NCI-H748 (cell line): Measurements from ENCODE around the gene LENG9.
"Not testable (repeated sequence)": the region's sequence is repeated elsewhere in the genome, so short reads cannot be mapped to it uniquely, and the experiment has no call there.

Experiments
- DNase-seq: peaks from one replicate; lab custom pipeline; 2025; ENCODE audit not compliant: unreplicated experiment; lab: John Stamatoyannopoulos, UW

LENG9 gene

DNA sequence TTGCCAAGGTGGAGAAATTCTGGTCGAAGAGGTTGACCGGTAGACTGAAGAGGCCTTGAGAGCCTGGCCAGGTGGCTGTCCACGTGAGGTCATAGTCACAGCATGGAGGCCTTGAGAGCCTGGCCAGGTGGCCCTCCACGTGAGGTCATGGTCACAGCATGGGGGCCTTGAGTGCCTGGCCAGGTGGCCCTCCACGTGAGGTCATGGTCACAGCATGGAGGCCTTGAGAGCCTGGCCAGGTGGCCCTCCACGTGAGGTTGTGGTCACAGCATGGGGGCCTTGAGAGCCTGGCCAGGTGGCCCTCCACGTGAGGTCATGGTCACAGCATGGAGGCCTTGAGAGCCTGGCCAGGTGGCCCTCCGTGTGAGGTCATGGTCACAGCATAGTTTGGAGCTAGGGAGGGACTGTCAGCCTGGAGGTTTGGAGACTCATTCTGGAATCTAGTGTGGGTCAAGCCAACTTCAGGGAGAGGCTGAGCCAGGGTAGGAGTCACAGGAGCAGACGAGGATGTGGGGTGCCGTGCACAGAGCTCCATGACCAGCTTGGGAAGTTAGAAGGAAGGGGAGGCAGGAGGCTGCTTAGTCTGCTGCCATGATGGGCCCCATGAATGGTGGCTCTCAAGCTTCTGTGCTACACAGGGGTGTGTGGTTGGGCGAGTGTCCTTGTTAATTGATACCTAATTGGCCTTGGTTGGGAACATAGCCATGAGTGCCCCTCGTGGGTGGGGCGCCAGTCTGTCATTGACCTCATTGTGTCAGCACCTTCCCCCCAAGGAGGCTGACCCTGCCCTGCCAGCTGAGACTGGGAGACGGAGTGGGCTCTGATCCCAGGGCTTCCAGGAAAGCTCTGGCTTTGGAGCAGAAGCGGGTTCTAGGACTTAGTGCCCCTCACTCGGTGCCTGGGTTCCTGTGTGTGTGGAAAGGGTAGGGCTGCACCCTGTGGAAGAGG, 4.0 kb downstream of the LENG9 start:
- DNase-seq, result no peak

DNA sequence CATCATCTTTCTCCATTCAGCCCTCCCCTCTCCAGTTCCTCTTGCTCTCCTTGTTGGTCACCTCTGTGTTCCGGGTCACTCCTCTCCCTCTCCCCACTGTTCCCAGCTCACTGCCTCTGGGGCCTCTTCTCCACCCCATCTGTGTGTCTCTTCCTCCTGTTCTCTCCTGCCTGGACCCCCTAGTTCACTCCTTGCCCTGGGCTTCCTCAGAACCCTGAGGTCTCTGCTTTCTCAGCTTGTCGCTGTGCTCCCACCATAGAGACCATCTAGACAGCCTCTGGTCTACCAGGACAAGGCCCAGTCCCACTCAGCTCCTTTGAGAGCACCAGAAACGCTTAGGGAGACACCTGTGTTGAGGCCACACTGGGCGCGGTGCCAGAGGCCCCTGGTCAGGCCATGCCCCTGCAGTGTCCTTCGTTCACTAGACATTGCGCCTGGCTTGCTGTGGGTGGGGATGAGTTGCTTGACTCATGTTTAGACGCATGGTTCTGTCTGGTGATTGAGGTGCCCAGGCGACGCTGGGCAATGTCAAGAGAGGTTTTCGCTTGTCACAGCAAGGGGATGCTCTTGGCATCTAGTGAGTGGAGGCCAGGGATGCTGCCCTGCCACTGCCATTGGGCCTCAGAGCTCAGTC, 4.8 kb downstream of the LENG9 start:
- no peak for DNase-seq

DNA sequence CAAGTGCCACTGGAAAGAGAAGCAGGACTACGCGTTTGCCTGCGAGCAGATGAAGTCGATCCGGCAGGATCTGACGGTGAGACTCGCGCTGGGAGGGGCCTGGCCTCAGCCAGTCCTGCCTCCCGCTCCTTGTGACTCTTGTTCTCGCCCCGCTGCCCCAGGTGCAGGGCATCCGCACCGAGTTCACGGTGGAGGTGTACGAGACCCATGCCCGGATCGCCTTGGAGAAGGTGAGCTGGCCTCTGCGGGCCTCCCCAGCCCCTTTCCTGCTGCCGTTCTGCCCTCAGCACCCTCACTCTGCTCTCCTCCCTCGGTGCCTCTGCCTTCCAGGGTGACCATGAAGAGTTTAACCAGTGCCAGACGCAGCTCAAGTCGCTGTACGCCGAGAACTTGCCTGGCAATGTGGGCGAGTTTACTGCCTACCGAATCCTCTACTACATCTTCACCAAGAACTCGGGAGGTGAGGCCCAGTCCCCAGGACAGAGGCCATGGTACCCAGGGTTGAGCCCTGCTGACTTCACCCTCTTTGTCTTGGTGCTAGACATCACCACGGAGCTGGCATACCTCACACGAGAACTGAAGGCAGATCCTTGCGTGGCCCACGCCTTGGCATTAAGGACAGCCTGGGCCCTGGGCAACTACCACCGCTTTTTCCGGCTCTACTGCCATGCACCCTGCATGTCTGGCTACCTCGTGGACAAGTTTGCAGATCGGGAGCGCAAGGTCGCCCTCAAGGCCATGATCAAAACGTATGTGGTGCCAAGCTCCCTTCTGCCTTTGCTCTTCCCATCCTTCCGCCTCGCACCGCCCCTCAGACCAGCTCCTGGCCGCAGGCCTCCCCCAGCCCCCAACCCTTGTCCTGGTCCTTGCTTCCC, 5.6 kb downstream of the LENG9 start:
- DNase-seq, result no peak

DNA sequence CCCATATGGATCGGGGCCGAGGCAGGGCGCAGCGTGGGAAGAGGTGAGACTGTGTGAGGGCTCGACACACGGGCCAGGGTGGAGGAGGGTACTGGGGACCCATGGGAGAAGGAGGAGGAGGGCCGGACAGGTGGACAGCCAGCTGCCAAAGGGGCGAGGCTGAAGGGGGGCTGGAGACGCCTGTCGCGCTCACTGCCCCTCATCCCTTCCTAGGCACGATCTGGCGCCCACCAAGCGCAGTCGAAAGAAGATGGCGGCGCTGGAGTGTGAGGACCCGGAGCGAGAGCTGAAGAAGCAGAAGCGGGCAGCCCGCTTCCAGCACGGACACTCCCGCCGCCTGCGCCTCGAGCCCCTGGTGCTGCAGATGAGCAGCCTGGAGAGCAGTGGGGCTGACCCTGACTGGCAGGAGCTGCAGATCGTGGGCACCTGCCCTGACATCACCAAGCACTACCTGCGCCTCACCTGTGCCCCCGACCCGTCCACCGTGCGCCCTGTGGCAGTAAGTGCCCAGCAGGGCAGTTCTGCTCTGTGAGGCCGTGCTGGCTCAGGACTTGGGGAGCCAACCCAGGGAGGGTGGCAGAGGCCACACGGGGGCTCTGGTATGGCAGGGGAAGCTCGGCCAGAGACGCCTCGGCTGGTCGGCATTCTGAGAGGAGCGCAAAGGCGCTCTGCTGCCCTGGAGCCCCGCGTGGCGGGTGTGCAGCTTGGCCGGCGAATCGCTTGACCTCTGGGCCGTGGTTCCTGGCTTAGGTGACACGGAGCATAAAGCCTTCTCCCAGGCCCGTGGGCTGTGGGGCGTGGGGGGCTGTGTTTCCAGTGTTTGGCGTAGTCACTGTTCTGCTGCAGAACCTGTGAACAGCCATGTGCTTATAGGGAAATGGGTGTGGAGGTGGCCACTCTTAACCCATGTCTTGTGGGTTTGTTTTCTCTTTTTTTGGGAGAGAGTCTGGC, 6.9 kb downstream of the LENG9 start:
- DNase-seq, result no peak

DNA sequence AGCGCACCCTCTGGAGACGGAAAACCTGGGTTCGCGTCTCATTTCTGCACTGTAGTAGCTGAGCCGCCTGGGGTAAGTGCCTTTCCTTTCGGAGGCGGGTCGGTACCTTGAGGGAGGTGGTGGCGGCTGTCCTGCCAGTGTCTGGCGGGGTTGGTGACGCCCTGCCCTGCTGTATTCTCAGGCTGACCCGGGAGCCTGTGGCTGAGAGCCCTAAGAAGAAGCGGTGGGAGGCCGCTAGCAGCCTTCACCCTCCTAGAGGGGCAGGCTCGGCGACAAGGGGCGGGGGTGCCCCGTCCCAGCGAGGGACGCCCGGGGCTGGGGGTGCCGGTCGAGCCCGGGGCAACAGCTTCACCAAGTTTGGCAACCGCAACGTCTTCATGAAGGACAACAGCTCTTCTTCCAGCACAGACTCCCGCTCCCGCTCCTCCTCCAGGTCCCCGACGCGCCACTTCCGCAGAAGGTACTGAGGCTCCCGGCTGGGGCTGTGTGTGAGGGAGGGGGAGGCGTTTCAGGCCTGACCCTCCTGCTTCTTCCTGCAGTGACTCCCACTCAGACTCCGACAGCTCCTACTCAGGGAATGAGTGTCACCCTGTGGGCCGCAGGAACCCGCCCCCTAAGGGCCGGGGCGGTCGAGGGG, 7.7 kb downstream of the LENG9 start:
- no peak for DNase-seq

DNA sequence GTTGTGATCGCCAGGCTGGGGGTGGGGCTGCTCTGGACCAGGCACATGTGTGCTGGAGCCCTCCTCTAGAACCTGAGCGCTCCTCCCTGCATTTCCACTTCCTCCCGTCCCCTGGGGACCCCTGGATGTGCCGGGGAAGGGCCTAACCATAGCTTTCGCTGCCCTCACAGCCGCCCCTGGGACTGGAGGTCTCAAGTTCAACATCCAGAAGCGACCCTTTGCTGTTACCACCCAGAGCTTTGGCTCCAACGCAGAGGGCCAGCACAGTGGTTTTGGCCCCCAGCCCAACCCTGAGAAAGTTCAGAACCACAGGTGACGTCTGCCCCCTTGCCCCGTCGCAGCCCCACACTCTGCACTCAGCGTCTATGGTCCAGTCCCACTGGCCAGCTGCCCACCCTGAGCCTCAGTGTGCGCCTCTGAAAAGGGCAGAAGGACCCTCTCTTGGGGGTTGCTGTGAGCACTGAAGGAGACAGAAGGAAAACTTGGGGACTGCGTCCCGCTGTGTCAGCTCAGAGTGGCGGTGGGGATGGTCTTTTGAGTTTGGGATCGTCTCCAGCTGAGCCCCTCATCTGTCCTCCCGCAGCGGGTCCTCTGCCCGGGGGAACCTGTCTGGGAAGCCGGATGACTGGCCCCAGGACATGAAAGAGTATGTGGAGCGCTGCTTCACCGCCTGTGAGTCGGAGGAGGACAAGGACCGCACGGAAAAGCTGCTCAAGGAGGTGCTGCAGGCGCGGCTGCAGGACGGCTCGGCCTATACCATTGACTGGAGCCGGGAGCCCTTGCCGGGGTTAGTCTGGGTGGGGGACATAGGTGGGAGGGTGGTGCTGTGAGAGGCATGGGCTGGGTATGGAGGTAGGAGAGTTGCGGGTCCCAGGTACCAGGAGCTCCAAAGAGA, 8.6 kb downstream of the LENG9 start:
- no peak for DNase-seq

DNA sequence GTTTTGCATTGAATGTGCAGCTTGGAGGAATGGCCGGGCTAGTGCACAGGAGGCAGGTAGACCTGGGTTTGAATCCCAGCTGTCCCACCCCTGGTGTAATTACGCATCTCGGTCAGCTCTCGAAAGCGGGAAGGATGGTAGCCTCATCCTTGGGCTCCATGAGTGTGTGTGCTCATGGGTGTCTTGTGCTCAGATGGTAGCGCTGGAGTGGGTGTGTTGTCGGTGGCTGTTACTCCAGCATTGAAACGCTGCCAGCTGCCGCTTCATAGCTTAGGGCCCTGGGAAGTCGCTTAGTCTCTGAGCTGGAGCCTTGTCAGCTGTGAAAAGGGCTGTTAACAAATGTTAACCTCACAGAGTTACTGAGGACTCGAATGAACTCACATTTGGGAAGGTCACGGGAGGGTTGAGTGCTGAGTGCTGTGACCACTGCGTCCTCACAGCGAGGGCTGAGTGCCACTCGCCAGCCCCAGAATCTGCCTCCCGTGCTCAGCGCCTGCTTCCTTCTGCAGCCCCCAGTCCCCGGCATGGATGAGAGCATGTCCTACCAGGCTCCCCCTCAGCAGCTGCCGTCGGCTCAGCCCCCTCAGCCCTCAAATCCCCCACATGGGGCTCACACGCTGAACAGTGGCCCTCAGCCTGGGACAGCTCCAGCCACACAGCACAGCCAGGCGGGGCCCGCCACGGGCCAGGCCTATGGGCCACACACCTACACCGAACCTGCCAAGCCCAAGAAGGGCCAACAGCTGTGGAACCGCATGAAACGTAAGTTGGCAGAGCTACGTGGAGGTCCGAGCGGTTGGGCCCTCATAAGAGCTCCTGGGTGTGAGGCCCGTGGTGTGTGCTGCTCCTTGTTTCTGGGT, 9.4 kb downstream of the LENG9 start:
- no peak for DNase-seq

DNA sequence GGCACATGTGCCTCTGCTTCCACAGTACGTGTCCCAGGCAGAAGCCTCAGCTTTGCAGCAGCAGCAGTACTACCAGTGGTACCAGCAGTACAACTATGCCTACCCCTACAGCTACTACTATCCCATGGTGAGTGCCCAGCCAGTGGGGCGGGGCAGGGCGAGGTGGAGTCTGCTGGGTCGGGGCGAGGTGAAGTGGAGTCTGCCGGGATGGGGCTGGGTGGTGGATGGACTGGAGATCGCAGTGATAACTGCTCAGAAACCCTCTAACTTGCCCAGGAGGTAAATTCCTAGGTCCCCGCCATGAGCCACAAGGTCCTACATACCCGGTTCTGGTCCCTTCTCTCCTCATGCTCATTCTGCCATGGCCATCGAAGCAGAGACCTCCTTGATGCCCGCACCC, 11.0 kb downstream of the LENG9 start:
- no peak for DNase-seq

DNA sequence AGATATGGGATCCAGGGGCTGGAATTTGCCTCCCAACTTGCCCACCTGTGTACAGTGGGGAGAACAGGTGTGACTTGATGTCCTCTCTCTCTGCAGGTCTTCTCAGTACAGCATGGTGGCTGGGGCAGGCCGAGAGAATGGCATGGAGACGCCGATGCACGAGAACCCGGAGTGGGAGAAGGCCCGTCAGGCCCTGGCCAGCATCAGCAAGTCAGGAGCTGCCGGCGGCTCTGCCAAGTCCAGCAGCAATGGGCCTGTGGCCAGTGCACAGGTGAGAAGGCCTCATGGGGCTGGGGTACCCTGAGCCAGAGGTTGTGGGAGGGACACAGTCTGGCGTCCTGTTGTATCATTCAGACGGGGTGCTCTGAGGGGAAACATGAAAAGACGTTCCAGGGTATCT, 11.6 kb downstream of the LENG9 start:
- DNase-seq, result no peak

DNA sequence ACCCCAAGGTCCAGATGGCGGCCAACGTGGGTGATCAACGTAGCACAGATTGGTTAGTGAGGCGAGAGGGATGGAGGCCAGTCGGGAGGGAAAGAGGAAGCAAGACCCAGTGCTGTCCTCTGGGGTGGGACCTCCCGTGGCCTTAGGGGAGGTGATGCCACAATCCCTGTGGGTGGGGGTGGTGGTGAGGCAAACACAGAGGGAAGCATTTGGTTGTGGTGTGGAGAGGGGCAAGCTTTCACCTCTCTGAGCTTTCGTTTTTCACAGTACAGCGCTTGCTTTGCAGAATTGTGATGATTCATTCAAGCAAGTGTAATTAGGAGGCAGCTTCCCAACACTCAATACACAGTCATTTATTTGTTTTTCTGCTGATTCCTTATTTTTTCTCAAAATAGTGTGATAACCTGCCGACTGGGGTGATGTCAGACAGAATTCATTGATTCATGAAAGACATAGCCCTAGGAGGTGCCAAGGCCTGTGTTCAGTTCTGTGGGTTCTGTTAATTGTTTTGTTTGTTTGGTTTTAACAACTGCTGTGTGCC, 12.2 kb downstream of the LENG9 start:
- no peak for DNase-seq

DNA sequence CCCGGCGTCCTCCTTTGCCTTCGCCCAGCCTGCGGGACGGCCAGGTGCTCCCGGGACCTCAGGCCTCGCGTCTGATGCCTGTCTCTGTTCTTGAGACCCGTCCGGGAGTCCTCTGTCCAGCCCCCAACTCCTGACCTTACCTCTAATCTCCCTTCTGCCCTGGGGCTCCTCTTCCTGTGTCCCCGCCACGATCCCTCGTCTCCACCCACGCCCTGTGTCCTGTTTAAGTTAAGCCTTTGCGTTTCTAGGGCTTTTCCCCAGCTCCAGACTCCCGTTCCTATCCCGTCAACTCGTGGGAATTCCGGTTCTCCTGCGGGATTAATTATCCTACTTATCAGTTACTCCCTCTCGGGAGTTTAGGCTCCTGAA, 13.9 kb downstream of the LENG9 start:
- DNase-seq, result no peak

DNA sequence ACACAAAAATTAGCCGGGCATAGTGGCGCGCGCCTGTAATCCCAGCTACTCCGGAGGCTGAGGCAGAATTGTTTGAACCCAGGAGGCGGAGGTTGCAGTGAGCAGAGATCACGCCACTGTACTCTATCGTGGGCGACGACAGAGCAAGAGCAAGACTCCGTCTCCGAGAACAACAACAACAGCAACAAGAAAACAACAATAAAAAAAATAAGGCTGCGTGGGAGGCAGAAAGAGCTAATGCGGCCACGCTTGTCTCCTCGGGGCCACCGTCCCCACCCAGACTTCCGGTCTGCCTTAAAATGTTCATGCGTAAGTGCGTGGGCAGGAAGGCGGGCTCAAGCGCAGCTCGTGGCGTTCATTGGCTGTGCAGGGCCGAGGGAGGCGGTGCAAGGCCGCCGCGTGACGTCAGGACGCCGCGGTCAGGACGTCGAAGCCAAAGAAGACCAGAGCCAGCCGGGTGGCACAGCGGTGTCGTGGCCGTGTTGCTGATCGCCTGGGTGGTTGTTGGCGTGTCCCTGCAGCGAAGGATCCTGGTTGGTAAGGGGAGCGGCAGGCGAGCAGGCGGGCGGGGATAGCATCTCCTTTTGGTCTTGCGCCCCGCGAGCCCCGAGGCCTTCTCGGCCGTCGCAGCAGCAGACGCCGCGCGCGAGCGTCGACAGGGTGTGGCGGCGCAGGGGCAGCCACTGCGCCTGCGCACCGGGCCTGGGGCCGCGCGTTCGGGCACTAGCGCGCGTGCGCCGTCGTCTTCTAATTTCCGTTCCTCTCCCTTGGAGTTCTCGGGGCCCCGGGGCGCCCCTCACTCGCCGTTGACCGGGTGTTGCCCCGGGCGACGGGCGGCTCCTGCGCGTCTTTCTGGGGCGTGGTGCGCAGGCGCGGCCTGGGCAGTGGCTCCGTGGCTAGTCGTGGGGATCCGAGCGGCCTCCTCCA, 14.5 kb downstream of the LENG9 start, which contains the start of gene LENG8:
LENG8 (plus strand) TSS at position 426 of the 927 bp plus-strand sequence. CDS start 2,146 bp downstream, outside the sequence.
- peak; percentile 98 for DNase-seq

DNA sequence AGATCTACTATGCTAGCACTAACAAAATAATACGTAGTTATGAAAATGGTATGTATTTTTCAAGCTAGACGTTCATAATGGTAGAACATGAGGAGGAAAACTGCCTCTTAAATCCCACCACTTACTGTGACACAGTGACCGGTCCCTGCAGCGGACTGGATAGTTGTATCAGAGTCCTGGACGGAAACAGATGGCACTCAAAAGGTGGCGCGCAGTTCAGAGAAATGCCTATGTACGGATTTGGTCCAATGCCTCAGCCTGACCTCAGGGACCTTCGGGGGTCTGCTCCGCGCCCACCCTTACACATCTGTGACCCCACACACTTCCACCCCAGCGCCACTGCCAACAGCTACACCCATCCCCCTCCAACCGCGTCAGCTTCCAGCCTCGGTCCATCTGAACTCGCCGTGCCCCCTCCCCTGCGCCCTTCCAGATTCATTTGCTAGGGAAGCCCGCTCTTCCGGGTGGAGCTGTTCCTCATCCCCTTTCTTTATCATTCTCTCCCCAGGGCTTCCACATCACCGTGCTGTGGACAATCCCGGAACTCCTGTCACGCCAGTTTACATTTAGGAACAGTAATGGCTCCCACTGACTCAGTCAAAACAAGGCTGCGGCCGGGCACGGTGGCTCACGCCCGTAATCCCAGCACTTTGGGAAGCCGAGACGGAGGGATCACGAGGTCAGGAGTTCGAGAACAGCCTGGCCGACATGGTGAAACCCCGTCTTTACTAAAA, 15.4 kb downstream of the LENG9 start:
- DNase-seq, result peak; percentile 47

DNA sequence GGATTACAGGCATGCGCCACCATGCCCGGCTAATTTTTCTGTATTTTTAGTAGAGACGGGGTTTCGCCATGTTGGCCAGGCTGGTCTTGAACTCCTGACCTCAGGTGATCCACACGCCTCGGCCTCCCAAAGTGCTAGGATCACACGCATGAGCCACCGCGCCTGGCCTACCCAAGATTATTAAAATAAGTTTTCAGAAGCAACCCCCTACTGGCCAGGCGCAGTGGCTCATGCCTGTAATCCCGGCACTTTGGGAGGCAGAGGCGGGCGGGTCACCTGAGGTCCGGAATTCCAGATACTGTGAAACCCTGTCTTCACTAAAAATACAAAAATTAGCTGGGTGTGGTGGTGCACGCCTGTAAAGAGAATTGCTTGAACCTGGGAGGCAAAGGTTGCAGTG, 17.2 kb downstream of the LENG9 start:
- not testable (repeated sequence) for DNase-seq

DNA sequence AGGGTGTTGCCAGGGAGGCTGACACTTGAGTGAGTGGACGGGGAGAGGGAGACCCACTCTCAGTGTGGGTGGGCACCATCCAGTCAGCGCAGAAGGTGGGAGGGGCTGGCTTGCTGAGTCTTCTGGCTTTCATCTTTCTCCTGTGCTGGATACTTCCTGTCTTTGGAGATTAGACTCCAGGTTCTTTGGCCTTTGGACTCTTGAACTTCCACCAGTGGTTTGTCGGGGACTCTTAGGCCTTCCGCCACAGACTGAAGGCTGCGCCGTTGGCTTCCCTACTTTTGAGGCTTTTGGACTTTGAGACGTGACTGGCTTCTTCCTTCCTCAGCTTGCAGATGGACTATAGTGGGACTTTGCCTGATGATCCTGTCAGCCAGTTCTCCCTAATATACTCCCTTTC, 18.8 kb downstream of the LENG9 start:
- no peak for DNase-seq

DNA sequence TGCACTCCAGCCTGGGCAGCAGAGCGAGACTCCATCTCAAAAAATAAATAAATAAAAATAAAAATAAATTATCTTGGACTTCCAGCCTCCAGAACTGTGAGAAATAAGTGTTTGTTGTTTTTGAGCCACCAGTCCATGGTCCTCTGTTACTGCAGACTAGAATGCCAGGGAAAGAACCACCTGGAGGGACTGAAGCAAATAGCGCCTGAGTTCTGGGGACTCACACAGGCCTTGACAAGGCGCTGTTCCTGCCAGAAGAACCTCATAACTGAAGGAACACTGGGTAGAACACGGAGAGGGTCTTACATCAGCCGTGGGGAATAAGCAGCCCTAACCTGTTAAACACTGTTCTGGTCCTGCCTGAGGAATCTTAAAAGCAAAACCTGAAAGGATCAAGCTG, 22.9 kb downstream of the LENG9 start:
- no peak for DNase-seq
